ENCODE data around the gene CD86.

GRCh38 chr3:122099255-122099654, 44.1 kb downstream of the CD86 start:
- no peak for TF ChIP-seq HOXA7 (CRISPR knock-in tag; IDR thresholded peaks at IDR 0.05)
- no peak for TF ChIP-seq CTCF (IDR thresholded peaks at IDR 0.05)
- no peak for TF ChIP-seq MAZ (IDR thresholded peaks at IDR 0.05; ENCODE audit: borderline replicate concordance, low read depth, low read length)
- TF ChIP-seq, protein P1, sequence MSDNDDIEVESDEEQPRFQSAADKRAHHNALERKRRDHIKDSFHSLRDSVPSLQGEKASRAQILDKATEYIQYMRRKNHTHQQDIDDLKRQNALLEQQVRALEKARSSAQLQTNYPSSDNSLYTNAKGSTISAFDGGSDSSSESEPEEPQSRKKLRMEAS (IDR thresholded peaks at IDR 0.05), result no peak
- no peak for TF ChIP-seq CEBPB (IDR thresholded peaks at IDR 0.05)
- no peak for TF ChIP-seq RFX5 (IDR thresholded peaks at IDR 0.05)
- no peak for TF ChIP-seq EP300 (IDR thresholded peaks at IDR 0.05)
- TF ChIP-seq, protein P2, sequence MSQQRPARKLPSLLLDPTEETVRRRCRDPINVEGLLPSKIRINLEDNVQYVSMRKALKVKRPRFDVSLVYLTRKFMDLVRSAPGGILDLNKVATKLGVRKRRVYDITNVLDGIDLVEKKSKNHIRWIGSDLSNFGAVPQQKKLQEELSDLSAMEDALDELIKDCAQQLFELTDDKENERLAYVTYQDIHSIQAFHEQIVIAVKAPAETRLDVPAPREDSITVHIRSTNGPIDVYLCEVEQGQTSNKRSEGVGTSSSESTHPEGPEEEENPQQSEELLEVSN (IDR thresholded peaks at IDR 0.05; ENCODE audit: borderline replicate concordance, low read depth), result no peak
- no peak for TF ChIP-seq TP53 (CRISPR knock-in tag; IDR thresholded peaks at IDR 0.05)
- TF ChIP-seq RAD21 (conservative IDR thresholded peaks at IDR 0.05 in 1 of 2, IDR thresholded peaks at IDR 0.05 in 1 of 2), result no peak
- TF ChIP-seq NFE2L2 (conservative IDR thresholded peaks at IDR 0.05; ENCODE audit: low read length), result no peak
- TF ChIP-seq POLR2A (IDR thresholded peaks at IDR 0.05; ENCODE audit: low read length), result no peak

Data from A549 (cell line).